ENCODE data around the gene WDR6.

Gene WDR6

DNA sequence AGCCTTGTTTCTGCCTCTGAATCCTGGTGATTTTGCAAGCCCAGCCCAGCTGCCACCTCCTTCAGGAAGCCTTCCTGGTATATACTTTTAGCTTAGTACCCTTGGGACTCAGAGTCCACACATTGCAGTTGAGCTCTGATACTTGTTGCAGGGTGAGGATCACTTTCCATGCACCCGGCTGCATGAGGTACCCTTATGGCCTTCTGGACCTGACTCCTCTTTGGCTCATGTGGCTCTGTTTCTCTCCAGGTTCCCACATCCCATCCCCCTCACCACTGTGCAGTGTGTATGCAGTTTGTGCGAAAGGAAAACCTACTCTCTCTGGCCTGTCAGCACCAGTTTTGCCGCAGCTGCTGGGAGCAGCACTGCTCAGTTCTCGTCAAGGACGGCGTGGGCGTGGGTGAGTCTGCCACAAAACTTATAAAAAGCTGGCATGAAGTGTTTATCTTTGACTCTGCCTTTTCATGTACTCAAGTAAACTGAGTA, 40.3 kb upstream of the WDR6 start:
- no peak for DNase-seq (ENCODE audit: low read depth)
- TF ChIP-seq, protein P1, sequence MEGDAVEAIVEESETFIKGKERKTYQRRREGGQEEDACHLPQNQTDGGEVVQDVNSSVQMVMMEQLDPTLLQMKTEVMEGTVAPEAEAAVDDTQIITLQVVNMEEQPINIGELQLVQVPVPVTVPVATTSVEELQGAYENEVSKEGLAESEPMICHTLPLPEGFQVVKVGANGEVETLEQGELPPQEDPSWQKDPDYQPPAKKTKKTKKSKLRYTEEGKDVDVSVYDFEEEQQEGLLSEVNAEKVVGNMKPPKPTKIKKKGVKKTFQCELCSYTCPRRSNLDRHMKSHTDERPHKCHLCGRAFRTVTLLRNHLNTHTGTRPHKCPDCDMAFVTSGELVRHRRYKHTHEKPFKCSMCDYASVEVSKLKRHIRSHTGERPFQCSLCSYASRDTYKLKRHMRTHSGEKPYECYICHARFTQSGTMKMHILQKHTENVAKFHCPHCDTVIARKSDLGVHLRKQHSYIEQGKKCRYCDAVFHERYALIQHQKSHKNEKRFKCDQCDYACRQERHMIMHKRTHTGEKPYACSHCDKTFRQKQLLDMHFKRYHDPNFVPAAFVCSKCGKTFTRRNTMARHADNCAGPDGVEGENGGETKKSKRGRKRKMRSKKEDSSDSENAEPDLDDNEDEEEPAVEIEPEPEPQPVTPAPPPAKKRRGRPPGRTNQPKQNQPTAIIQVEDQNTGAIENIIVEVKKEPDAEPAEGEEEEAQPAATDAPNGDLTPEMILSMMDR (IDR thresholded peaks at IDR 0.05; ENCODE audit: low read length, missing control alignments): no peak
- no peak overlapping the region for H3K4me3 ChIP-seq (replicated peaks; ENCODE audit: low read depth, low read length)

DNA sequence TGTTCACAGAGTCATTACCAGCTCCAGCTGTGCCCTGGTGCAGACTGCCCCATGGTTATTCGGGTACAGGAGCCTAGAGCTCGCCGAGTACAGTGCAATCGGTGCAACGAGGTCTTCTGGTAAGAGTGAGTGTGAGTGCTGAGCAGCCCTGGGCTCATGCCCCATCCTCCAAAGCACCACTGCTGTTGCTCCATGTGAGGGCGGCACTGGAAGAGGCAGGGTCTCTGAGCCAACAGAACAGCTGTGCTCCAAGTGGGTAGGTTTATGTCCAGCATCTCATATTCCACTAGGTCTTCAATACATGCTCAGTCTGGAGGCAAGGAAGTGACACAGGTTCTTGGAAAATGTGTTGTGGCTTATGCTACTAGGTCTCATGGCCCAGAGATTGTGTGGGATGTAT, 36.6 kb upstream of the WDR6 start:
- DNase-seq (ENCODE audit: low read depth): no peak
- no peak overlapping the region for H3K4me3 ChIP-seq (replicated peaks; ENCODE audit: low read depth, low read length)
- TF ChIP-seq, protein P1 (IDR thresholded peaks at IDR 0.05; ENCODE audit: low read length, missing control alignments): no peak

DNA sequence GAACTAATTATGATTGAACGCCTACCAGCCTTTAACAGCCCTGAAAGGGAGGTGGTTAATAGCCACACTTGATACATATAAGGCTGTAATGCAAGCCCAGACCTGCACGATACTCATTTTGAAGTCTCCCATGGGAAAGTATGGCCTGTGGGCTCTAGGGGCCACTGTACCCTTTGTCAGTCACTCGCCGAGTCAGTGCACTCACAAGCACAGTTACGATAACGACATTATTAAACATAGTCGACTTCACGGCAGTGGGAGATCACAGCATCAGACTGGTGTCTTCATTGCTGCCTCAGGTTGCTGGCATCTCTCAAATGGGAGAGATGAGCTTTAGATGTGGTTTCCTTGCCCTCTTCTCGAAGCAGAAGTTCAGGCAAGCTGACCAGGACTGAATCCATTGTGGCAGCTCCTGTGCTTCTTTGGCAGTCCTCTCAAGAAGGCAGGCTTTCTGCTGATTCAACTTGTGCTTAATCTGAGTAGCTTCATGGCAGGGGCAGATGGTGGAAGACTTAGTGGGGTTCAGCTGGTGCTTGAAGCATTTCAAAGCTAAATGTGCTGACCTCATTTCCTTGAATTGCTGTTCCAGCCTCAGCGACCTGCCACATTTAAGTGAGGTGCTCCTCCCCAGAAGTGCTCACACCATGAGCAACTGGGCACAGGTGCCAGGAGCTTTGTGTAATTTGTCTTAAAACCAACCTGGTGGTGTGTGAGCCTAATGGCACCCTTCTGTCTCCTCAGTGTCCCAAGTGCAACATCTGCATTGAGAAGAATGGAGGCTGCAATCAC, 32.9 kb upstream of the WDR6 start:
- TF ChIP-seq, protein P1 (IDR thresholded peaks at IDR 0.05; ENCODE audit: low read length, missing control alignments): no peak
- H3K4me3 ChIP-seq (replicated peaks; ENCODE audit: low read depth, low read length): no peak overlapping the region
- DNase-seq (ENCODE audit: low read depth): no peak

DNA sequence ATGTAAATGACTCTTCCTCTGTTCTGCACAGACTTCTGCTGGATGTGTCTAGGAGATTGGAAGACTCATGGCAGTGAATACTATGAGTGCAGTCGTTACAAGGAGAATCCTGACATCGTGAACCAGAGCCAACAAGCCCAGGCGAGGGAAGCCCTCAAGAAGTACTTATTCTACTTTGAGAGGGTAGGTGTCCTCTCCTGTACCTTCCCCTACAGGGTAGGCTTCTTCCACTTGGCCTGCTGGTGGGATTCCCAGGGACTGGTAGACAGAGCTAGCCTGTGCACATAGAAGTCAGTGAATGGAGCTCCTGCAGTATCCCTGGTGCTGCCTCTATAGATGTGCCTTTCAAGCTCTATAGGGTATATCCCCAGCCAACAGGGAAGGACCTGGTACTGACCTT, 27.7 kb upstream of the WDR6 start:
- H3K4me3 ChIP-seq (replicated peaks; ENCODE audit: low read depth, low read length): no peak overlapping the region
- TF ChIP-seq, protein P1 (IDR thresholded peaks at IDR 0.05; ENCODE audit: low read length, missing control alignments): no peak
- DNase-seq (ENCODE audit: low read depth): no peak

DNA sequence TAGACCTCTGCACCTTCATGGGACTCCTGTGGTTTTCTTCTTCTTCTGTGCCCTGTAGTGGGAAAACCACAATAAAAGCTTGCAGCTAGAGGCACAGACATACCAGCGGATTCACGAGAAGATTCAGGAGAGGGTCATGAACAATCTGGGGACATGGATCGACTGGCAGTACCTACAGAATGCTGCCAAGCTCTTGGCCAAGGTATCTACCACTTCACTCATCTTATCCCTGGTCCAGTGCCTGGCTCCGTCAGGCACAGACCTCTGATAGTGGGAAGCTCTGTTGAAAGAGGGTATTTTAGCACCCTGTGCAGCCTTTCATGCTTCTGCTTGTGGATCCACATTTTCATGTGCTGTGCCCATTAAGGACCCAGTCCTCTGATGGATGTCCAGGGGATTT, 26.9 kb upstream of the WDR6 start:
- TF ChIP-seq, protein P1 (IDR thresholded peaks at IDR 0.05; ENCODE audit: low read length, missing control alignments): no peak
- DNase-seq (ENCODE audit: low read depth): no peak
- no peak overlapping the region for H3K4me3 ChIP-seq (replicated peaks; ENCODE audit: low read depth, low read length)

DNA sequence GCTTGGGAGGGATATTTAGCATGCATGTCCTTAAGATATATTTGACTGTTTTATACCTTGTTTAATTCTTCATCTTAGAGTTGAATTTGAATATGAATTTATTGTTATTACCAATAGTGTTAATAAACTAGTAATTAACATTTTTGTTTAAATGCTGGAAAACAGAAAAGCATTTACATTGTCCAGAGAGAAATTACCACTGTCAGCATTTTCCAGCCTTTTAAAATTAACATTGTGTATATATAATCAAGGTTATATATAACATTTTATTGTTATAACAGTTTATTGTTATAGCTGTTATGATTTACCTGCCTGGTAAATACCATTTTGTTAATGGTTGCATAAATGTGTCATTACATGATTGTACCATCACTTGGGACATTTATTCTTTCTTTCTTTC, 25.2 kb upstream of the WDR6 start:
- H3K4me3 ChIP-seq (replicated peaks; ENCODE audit: low read depth, low read length): no peak overlapping the region
- TF ChIP-seq, protein P1 (IDR thresholded peaks at IDR 0.05; ENCODE audit: low read length, missing control alignments): no peak

DNA sequence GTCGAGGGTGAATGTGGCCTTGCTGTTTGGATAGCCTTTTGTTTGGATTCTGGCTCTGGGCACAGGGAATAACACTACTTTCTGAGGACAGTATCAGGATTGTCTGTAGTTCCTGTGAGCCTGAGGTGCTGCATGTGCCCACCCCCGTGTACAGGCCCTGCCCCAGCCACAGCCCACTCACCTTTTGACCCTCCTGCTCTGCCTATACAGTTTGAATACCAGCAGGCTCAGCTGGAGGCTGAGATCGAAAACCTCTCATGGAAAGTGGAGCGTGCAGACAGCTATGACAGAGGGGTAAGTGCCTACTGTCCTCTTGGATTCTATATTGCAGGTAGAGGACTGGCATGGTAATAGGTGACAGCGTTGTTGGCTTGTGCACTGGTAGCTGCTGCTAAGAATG, 24.5 kb upstream of the WDR6 start:
- TF ChIP-seq, protein P1 (IDR thresholded peaks at IDR 0.05; ENCODE audit: low read length, missing control alignments): no peak
- DNase-seq (ENCODE audit: low read depth): no peak
- H3K4me3 ChIP-seq (replicated peaks; ENCODE audit: low read depth, low read length): no peak overlapping the region

More for the DNA sequence above, 25.2 kb upstream of the WDR6 start:
- DNase-seq (ENCODE audit: low read depth): no peak

Data from fibroblast of pulmonary artery (primary cell).